Measurements from ENCODE around the gene TSHB.
A peak's percentile ranks its signal among the peaks of the same experiment; 100 is the strongest.

Gene TSHB

GRCh38 chr1:115052454-115053083, 22.9 kb downstream of the TSHB start:
- TF ChIP-seq, protein P1, sequence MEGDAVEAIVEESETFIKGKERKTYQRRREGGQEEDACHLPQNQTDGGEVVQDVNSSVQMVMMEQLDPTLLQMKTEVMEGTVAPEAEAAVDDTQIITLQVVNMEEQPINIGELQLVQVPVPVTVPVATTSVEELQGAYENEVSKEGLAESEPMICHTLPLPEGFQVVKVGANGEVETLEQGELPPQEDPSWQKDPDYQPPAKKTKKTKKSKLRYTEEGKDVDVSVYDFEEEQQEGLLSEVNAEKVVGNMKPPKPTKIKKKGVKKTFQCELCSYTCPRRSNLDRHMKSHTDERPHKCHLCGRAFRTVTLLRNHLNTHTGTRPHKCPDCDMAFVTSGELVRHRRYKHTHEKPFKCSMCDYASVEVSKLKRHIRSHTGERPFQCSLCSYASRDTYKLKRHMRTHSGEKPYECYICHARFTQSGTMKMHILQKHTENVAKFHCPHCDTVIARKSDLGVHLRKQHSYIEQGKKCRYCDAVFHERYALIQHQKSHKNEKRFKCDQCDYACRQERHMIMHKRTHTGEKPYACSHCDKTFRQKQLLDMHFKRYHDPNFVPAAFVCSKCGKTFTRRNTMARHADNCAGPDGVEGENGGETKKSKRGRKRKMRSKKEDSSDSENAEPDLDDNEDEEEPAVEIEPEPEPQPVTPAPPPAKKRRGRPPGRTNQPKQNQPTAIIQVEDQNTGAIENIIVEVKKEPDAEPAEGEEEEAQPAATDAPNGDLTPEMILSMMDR (IDR thresholded peaks at IDR 0.05; ENCODE audit: unreplicated experiment in 3 of 3) = peak; percentile 76 to 81 (median 79)
- Mint-ChIP-seq H3K4me1 (no peaks in the 10 kb centered on the region), H3K27me3 (ENCODE audit: low read depth) (no peaks in the 10 kb centered on the region), H3K27ac (no peak overlapping the region), H3K36me3 (ENCODE audit: low read depth) (no peaks in the 10 kb centered on the region), H3K9me3 (no peaks in the 10 kb centered on the region), H3K4me3 (no peak overlapping the region)

DNA sequence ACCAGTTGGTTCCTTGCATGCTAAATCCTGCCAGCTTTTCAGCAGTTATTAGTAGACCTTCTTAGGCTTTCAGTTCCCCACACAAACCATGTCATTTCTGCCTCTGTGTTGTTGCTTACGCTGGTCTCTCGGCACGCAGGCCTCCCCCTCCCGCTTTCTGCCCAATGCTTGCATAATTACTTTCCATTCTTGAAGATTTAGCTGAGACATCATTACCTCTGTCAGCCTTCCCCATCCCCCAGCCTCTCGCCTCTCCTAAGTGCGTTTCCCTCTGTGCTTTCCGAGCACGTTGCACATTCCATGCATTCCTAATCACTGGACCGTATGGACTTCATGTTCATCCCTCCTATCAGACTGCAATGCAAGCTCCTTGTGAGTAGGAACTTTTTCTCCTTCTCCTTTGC, 26.8 kb downstream of the TSHB start:
- TF ChIP-seq, protein P1 (IDR thresholded peaks at IDR 0.05; ENCODE audit: unreplicated experiment in 3 of 3) = no peak
- Mint-ChIP-seq H3K9me3 (no peaks in the 10 kb centered on the region), H3K27me3 (ENCODE audit: low read depth) (no peaks in the 10 kb centered on the region), H3K4me3 (no peak overlapping the region), H3K4me1 (no peaks in the 10 kb centered on the region), H3K27ac (no peak overlapping the region), H3K36me3 (ENCODE audit: low read depth) (no peaks in the 10 kb centered on the region)

DNA sequence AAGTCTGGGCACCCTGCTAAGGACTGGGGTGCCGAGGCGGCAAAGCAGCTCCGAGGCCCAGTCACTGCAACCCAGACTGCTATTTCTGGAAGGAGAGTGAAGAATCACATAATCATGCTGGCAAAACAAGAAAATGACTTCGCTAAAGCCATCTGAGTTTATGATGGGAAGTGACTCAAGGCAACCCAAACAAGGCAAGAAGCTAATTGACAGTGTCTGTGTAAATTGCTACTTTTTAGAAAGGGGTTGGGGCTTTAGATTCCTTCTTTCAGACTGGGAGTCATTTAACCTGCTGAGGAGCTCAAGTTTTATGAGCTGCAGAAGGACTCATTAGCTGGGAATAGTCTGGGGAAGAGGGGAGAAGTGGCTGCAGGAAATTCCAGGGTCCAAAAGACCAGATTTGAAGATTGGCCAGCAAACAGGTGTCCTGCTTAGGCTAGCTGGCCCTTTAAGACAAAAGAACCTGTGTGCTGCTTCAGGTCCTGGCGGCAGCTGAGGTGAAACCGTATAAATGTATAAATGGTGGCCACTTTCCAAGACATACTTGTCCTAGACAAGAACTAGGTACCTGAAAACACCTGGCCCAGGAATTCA, 28.1 kb downstream of the TSHB start:
- TF ChIP-seq, protein P1 (IDR thresholded peaks at IDR 0.05; ENCODE audit: unreplicated experiment in 3 of 3) = no peak
- no peak overlapping the region for H3K4me3 Mint-ChIP-seq
- no peaks in the 10 kb centered on the region for H3K27me3 Mint-ChIP-seq (ENCODE audit: low read depth)
- no peak overlapping the region for H3K27ac Mint-ChIP-seq
- no peaks in the 10 kb centered on the region for H3K36me3 Mint-ChIP-seq (ENCODE audit: low read depth)
- H3K4me1 Mint-ChIP-seq = no peaks in the 10 kb centered on the region
- H3K9me3 Mint-ChIP-seq = no peaks in the 10 kb centered on the region

GRCh38 chr1:115059316-115059715, 29.7 kb downstream of the TSHB start:
- peaks cover 5% of the 10 kb centered on the region for H3K36me3 Mint-ChIP-seq (ENCODE audit: low read depth)
- peaks cover 5% of the 10 kb centered on the region for H3K27me3 Mint-ChIP-seq (ENCODE audit: low read depth)
- no peak overlapping the region for H3K27ac Mint-ChIP-seq
- H3K4me3 Mint-ChIP-seq = no peak overlapping the region
- no peaks in the 10 kb centered on the region for H3K9me3 Mint-ChIP-seq
- TF ChIP-seq, protein P1 (IDR thresholded peaks at IDR 0.05; ENCODE audit: unreplicated experiment in 3 of 3) = no peak
- peaks cover under 1% of the 10 kb centered on the region for H3K4me1 Mint-ChIP-seq

GRCh38 chr1:115060501-115060900, 30.9 kb downstream of the TSHB start:
- TF ChIP-seq, protein P1 (IDR thresholded peaks at IDR 0.05; ENCODE audit: unreplicated experiment in 3 of 3) = no peak
- Mint-ChIP-seq H3K9me3 (no peaks in the 10 kb centered on the region), H3K27me3 (ENCODE audit: low read depth) (peaks cover 5% of the 10 kb centered on the region), H3K27ac (no peak overlapping the region), H3K36me3 (ENCODE audit: low read depth) (peaks cover 7% of the 10 kb centered on the region), H3K4me1 (peaks cover 8% of the 10 kb centered on the region), H3K4me3 (no peak overlapping the region)

GRCh38 chr1:115062542-115063004, 32.9 kb downstream of the TSHB start:
- Mint-ChIP-seq H3K4me3 (no peak overlapping the region), H3K36me3 (ENCODE audit: low read depth) (peaks cover 16% of the 10 kb centered on the region), H3K4me1 (peaks cover 14% of the 10 kb centered on the region), H3K27ac (no peak overlapping the region), H3K27me3 (ENCODE audit: low read depth) (peaks cover 5% of the 10 kb centered on the region), H3K9me3 (no peaks in the 10 kb centered on the region)
- TF ChIP-seq, protein P1 (IDR thresholded peaks at IDR 0.05; ENCODE audit: unreplicated experiment in 3 of 3) = no peak
